Mesodermal cell (in vitro differentiated cells): Measurements from ENCODE around the gene FTSJ1.

ENCODE experiments used
- H3K27ac ChIP-seq: 2 replicates; pipeline ENCODE4 v1.7.0; 2013; ENCODE audit warnings: mild to moderate bottlenecking, low read depth, low read length, moderate library complexity; ENCODE audit not compliant: severe bottlenecking
- H3K36me3 ChIP-seq: 2 replicates; pipeline ENCODE4 v1.7.1; 2013; ENCODE audit warnings: mild to moderate bottlenecking, low read length, moderate library complexity; ENCODE audit not compliant: control insufficient read depth, insufficient read depth
- H3K4me1 ChIP-seq: one replicate; pipeline ENCODE4 v1.7.1; 2013; ENCODE audit warnings: mild to moderate bottlenecking, low read length; ENCODE audit not compliant: insufficient read depth, control insufficient read depth, poor library complexity, severe bottlenecking
- H3K4me3 ChIP-seq: 2 replicates; pipeline ENCODE4 v1.7.0; 2013; ENCODE audit warnings: low read length, control low read depth, mild to moderate bottlenecking; ENCODE audit not compliant: insufficient read depth, poor library complexity, severe bottlenecking; ENCODE audit errors: extremely low read depth
- H3K9me3 ChIP-seq: 2 replicates; pipeline ENCODE4 v1.7.1; 2013; ENCODE audit warnings: mild to moderate bottlenecking, low read length, moderate library complexity; ENCODE audit not compliant: control insufficient read depth
- WGBS, 2 experiments: methylation state at CpG; one replicate each; pipeline ENCODE4 v1.1.5; 2013; ENCODE audit warnings: missing lambda C conversion rate in 2 of 2; ENCODE audit not compliant: insufficient coverage in 2 of 2; 5-methylcytosine and 5-hydroxymethylcytosine counted together

The FTSJ1 gene

GRCh38 chrX:48459483-48459882 is 16.5 kb upstream of the FTSJ1 start:
- WGBS, 2 experiments = 90 to 98% methylated on average over 2 to 4 of the region's 6 CpGs
- Histone ChIP-seq H3K27ac (no peak overlapping the region), H3K4me1 (no peaks in the 10 kb centered on the region), H3K4me3 (no peak overlapping the region), H3K9me3 (no peaks in the 10 kb centered on the region), H3K36me3 (no peaks in the 10 kb centered on the region)

DNA sequence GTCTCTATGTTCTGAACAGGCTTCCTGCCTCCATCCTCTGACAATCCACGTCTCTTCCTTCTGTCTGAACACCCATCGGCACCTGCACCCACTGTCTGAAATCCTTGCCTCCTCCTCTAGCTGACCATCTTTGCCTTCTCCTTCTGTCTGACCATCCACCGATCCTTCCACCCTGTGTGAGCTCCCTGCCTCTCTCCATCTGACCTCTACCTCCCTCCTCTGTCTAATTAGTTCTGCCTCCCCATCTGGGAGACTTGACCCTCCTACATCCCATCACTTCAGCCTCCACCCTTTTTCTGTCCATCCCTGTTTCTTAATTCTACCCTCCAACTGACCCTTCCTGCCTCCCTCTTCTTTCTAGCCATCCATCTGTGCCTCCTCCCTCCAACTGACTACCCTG is 16.0 kb upstream of the FTSJ1 start:
- Histone ChIP-seq H3K4me1 (no peaks in the 10 kb centered on the region), H3K36me3 (no peaks in the 10 kb centered on the region), H3K27ac (no peak overlapping the region), H3K9me3 (no peaks in the 10 kb centered on the region), H3K4me3 (no peak overlapping the region)
- 86 to 100% methylated on average over 1 of the region's 3 CpGs for WGBS, 2 experiments

- H3K4me1 ChIP-seq = no peaks in the 10 kb centered on the region
- 100% methylated on average over 2 of the region's 11 CpGs; no CpG with 5 or more reads in 1 of the 2 experiments for WGBS, 2 experiments
- no peaks in the 10 kb centered on the region for H3K36me3 ChIP-seq
- no peak overlapping the region for H3K27ac ChIP-seq
- H3K9me3 ChIP-seq = no peaks in the 10 kb centered on the region
- no peak overlapping the region for H3K4me3 ChIP-seq
Observed at GRCh38 chrX:48460606-48461005, 15.4 kb upstream of the FTSJ1 start.

- 91 to 100% methylated on average over 1 to 5 of the region's 6 CpGs for WGBS, 2 experiments
- Histone ChIP-seq H3K27ac (no peak overlapping the region), H3K36me3 (no peaks in the 10 kb centered on the region), H3K4me3 (no peak overlapping the region), H3K9me3 (no peaks in the 10 kb centered on the region), H3K4me1 (no peaks in the 10 kb centered on the region)
Observed at GRCh38 chrX:48461830-48462229, 14.2 kb upstream of the FTSJ1 start.

DNA sequence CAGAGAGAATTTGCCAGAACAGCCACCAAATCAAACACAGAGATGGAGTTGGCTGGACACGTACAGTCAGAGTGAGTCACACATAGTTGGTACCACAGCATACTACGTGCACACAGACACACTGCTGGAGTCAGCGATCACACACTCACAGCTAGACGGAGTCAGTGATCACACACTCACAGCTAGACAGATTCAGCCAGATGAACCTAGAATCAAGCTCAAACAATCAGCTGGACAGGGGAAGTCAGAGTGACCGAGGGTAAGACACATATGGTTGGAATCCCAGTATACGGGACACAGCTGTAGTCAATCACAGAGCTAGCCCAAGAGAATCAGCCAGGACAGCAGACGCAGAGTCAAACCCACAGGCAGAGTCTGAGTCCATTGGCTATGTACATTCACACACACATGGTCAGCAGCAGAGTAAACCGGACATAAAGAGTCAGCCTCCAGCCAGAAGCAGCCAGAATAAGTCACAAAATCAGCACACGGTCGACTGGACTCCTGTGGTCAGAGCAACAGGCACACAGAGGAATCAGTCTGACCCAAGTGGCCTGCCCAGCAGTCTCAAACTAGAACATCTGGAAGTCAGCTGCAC is 10.6 kb upstream of the FTSJ1 start:
- no peaks in the 10 kb centered on the region for H3K9me3 ChIP-seq
- 80 to 100% methylated on average over 3 to 6 of the region's 10 CpGs for WGBS, 2 experiments
- H3K27ac ChIP-seq = no peak overlapping the region
- H3K4me3 ChIP-seq = no peak overlapping the region
- no peaks in the 10 kb centered on the region for H3K36me3 ChIP-seq
- peaks cover 5% of the 10 kb centered on the region for H3K4me1 ChIP-seq

GRCh38 chrX:48466696-48467095 is 9.3 kb upstream of the FTSJ1 start:
- Histone ChIP-seq H3K4me1 (peaks cover 5% of the 10 kb centered on the region), H3K27ac (no peak overlapping the region), H3K36me3 (no peaks in the 10 kb centered on the region), H3K4me3 (no peak overlapping the region), H3K9me3 (no peaks in the 10 kb centered on the region)
- WGBS, 2 experiments = 93 to 94% methylated on average over 3 to 6 of the region's 10 CpGs

DNA sequence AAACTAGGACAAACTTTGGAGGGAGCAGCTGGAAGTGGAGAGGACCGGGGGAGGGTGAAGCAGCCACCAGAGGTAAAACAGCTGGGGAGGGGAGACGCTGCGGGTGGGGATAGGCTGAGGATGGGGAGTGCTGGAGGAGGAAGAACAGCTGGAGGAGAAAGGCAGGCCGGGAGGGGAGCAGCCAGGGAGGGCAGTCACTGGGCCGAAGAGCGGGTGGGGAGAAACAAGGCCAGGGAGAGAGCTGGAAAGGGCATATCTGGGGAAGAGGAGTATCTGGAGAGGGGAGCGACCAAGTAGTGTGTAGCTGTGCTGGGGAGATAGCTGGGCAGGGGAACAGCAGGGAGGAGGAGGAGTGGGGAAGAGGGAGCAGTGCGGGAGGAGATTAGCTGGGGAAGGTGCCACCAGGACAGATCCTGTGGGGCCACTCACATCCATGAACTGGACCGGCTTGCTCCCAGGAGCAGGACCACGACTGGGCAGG is 8.7 kb upstream of the FTSJ1 start:
- Histone ChIP-seq H3K36me3 (no peaks in the 10 kb centered on the region), H3K4me3 (no peak overlapping the region), H3K9me3 (no peaks in the 10 kb centered on the region), H3K27ac (no peak overlapping the region), H3K4me1 (peaks cover 6% of the 10 kb centered on the region)
- WGBS, 2 experiments = 40 to 80% methylated on average over 1 to 7 of the region's 10 CpGs

DNA sequence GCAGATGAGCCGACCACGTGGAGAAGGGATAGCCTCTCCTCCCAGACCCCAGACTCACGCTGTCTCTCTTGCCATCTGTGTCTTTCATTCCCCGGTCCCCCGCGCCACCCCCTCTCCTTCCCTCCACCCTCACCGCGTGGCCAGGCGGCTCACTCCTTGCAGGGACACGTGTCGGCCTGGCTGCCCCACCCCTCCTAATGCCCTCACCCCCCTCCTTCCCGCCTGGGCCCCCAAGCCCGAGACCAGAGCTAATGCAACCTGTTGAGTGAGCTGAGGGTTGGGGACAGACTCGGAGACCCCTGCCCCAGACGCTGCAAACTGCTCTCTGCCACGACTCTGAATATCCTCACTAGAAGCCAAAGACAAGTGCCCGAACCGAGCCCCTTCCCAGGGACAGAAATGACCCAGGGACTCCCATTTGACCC is 7.7 kb upstream of the FTSJ1 start:
- Histone ChIP-seq H3K36me3 (no peaks in the 10 kb centered on the region), H3K4me3 (peak overlapping the region; percentile 11), H3K4me1 (peaks cover 9% of the 10 kb centered on the region), H3K9me3 (no peaks in the 10 kb centered on the region), H3K27ac (no peak overlapping the region)
- 6% methylated on average over 3 of the region's 18 CpGs; no CpG with 5 or more reads in 1 of the 2 experiments for WGBS, 2 experiments

DNA sequence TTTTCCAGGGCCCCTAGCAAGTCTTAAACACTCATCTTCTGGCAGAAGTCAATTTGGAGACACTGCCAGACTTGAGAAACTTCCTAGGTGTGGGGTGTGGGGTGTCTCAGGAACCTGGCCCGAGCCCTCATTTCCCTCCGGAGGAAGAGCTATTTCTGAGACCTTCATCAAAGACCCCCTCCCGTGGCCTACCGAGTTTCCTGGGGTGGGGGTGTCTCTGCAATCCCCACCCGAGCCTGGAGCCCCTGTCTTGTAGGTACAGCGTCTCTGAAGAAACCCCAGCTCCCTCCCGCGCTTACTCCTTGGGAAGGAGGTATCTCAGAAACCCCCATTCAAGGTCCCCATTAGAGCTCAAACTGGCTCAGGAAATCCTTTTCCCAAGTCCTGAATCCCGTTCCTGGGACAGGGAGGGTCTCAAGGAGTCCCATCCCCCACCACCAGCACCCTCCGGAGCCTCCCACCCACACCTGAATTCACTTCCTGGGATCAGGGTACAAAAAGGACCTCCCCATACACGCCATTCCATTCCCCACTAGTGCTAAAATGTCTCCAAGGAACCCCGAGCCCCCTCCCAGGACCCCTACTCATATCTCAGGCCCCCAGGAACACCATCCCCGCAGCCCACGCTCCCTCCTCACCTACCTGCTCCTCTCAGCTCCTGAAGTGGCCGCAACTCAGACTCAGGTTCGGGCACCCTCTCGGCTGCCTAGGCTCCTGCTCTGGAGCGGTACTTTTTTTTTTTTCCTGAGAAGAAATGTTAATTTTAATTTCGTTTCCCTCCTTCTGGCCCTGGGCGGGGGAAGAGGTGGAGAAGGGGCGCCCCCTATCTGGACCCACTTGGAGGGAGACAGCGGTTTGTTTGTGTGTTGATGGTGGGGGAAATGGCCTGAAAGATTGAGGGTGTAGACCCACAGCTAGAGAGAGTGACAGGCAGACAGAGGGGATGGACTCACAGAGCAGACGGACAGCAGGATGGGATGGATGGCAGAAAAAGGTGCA is 7.0 kb upstream of the FTSJ1 start:
- Histone ChIP-seq H3K4me1 (peaks cover 9% of the 10 kb centered on the region), H3K36me3 (no peaks in the 10 kb centered on the region), H3K4me3 (peak overlapping the region; percentile 11), H3K27ac (no peak overlapping the region), H3K9me3 (no peaks in the 10 kb centered on the region)
- 28% methylated on average over 2 of the region's 23 CpGs; no CpG with 5 or more reads in 1 of the 2 experiments for WGBS, 2 experiments

GRCh38 chrX:48470110-48470832 is 5.7 kb upstream of the FTSJ1 start, which contains the start of gene SLC38A5:
Gene SLC38A5 (minus strand): TSS chrX:48470260. CDS start chrX:48467924, 2,336 bp downstream.
- Histone ChIP-seq H3K9me3 (no peaks in the 10 kb centered on the region), H3K27ac (no peak within 1 kb of the TSS), H3K4me1 (peaks cover 9% of the 10 kb centered on the region), H3K36me3 (no peaks in the 10 kb centered on the region), H3K4me3 (peak within 1 kb of the TSS; percentile 11)
- 95 to 97% methylated on average over 4 to 6 of the region's 18 CpGs for WGBS, 2 experiments
